ENCODE data around the gene ILF2.
"Not testable (repeated sequence)": the region's sequence is repeated elsewhere in the genome, so short reads cannot be mapped to it uniquely, and the experiment has no call there.

The ILF2 gene

GRCh38 chr1:153647346-153647714, 23.5 kb downstream of the ILF2 start:
- DNase-seq, result no peak

- no peak for DNase-seq
These were observed 24.0 kb downstream of the ILF2 start for GRCh38 chr1:153646672-153647345.

GRCh38 chr1:153643816-153644215, 27.0 kb downstream of the ILF2 start:
- DNase-seq, result no peak

GRCh38 chr1:153643100-153643499, 27.7 kb downstream of the ILF2 start:
- no peak for DNase-seq

GRCh38 chr1:153642161-153642560, 28.6 kb downstream of the ILF2 start:
- no peak for DNase-seq

GRCh38 chr1:153640861-153641260, 29.9 kb downstream of the ILF2 start:
- no peak for DNase-seq

- not testable (repeated sequence) for DNase-seq
These were observed 30.6 kb downstream of the ILF2 start for GRCh38 chr1:153640213-153640612.

- DNase-seq, result no peak
These were observed 31.5 kb downstream of the ILF2 start for GRCh38 chr1:153639280-153639679.

GRCh38 chr1:153638261-153638660, 32.5 kb downstream of the ILF2 start:
- DNase-seq, result no peak

- no peak for DNase-seq
These were observed 34.5 kb downstream of the ILF2 start for GRCh38 chr1:153636312-153636711.

GRCh38 chr1:153635872-153636271, 34.9 kb downstream of the ILF2 start:
- DNase-seq, result no peak

GRCh38 chr1:153633754-153634665, 36.8 kb downstream of the ILF2 start, which contains the start of gene CHTOP:
Gene CHTOP (plus strand): TSS chr1:153634066. CDS start chr1:153636589, 2,523 bp downstream.
- peak; percentile 94 for DNase-seq

GRCh38 chr1:153633161-153633753, 37.5 kb downstream of the ILF2 start:
- no peak for DNase-seq

GRCh38 chr1:153631047-153632022, 39.5 kb downstream of the ILF2 start:
- DNase-seq, result no peak

GRCh38 chr1:153630384-153630783, 40.4 kb downstream of the ILF2 start:
- DNase-seq, result no peak

- DNase-seq, result no peak
These were observed 40.8 kb downstream of the ILF2 start for GRCh38 chr1:153629971-153630370.

- no peak for DNase-seq
These were observed 41.5 kb downstream of the ILF2 start for GRCh38 chr1:153629343-153629665.

GRCh38 chr1:153628638-153629342, 42.0 kb downstream of the ILF2 start:
- peak; percentile 17 for DNase-seq

- peak; percentile 59 for DNase-seq
These were observed 42.8 kb downstream of the ILF2 start, which contains the start of gene S100A1 for GRCh38 chr1:153627715-153628626. Gene S100A1 (plus strand): TSS chr1:153628434. CDS start chr1:153630522, 2,088 bp downstream.

GRCh38 chr1:153626904-153627714, 43.7 kb downstream of the ILF2 start, which contains the start of gene S100A13:
Gene S100A13 (minus strand): TSS chr1:153627505. CDS start chr1:153626472, 1,033 bp downstream.
- peak; percentile 85 for DNase-seq
